Activated CD4-positive, alpha-beta T cell treated with anti-CD3 and anti-CD28 coated beads, Interleukin-2, amount 50 U/mL, for 24 hours (primary cell): ENCODE results near the gene TESK1.
A peak's percentile ranks its signal among the peaks of the same experiment; 100 is the strongest.
"Not testable (repeated sequence)": the region's sequence is repeated elsewhere in the genome, so short reads cannot be mapped to it uniquely, and the experiment has no call there.

Experiments used
- DNase-seq, 2 donors: peaks; one replicate each; pipeline ENCODE4 v3.0.0-alpha.2; 2020; ENCODE audit warnings: low read depth in 1 of 2, low spot score in 1 of 2

The TESK1 gene

GRCh38 chr9:35615981-35616680 lies 11.1 kb downstream of the TESK1 start:
- DNase-seq: no peak

- peak; percentile 28 to 44 for DNase-seq
Observed at GRCh38 chr9:35616681-35617459, 11.8 kb downstream of the TESK1 start.

- DNase-seq: no peak
Observed at GRCh38 chr9:35617548-35617947, 12.5 kb downstream of the TESK1 start.

- no peak for DNase-seq
Observed at GRCh38 chr9:35618325-35618727, 13.3 kb downstream of the TESK1 start, which contains the start of gene CD72. Gene CD72, minus strand, starts transcription at chr9:35618413. Its CDS starts 110 bp downstream, at chr9:35618303.

- peak in 1 of 2 donors; percentile 12 for DNase-seq
Observed at GRCh38 chr9:35618854-35619799, 14.1 kb downstream of the TESK1 start.

GRCh38 chr9:35619800-35620158 lies 14.7 kb downstream of the TESK1 start:
- DNase-seq: no peak

GRCh38 chr9:35627575-35627974 lies 22.5 kb downstream of the TESK1 start:
- DNase-seq: no peak

GRCh38 chr9:35628389-35628991 lies 23.4 kb downstream of the TESK1 start:
- no peak for DNase-seq

- DNase-seq: no peak
Observed at GRCh38 chr9:35629597-35629996, 24.5 kb downstream of the TESK1 start.

GRCh38 chr9:35635730-35636129 lies 30.7 kb downstream of the TESK1 start:
- no peak for DNase-seq

- DNase-seq: no peak
Observed at GRCh38 chr9:35636135-35636876, 31.2 kb downstream of the TESK1 start.

- not testable (repeated sequence) for DNase-seq
Observed at GRCh38 chr9:35636877-35637246, 31.8 kb downstream of the TESK1 start.

- DNase-seq: not testable (repeated sequence)
Observed at GRCh38 chr9:35637427-35637955, 32.4 kb downstream of the TESK1 start.

- not testable (repeated sequence) for DNase-seq
Observed at GRCh38 chr9:35638751-35639150, 33.7 kb downstream of the TESK1 start.

- DNase-seq: not testable (repeated sequence)
Observed at GRCh38 chr9:35639225-35639624, 34.2 kb downstream of the TESK1 start.

- no peak for DNase-seq
Observed at GRCh38 chr9:35639631-35640030, 34.6 kb downstream of the TESK1 start.

GRCh38 chr9:35640431-35640830 lies 35.4 kb downstream of the TESK1 start:
- not testable (repeated sequence) for DNase-seq

- DNase-seq: not testable (repeated sequence)
Observed at GRCh38 chr9:35641478-35641877, 36.4 kb downstream of the TESK1 start.

GRCh38 chr9:35643046-35643445 lies 38.0 kb downstream of the TESK1 start:
- DNase-seq: no peak

- DNase-seq: not testable (repeated sequence)
Observed at GRCh38 chr9:35645736-35646135, 40.7 kb downstream of the TESK1 start.
